Right lobe of liver (tissue), 4 donors: ENCODE data around the gene ALG14.

Experiments used
- POLR2A ChIP-seq: fragments of 450-650 bp; IDR thresholded peaks from one replicate; pipeline ENCODE4 v1.6.1; 2017; ENCODE audit warnings: antibody characterized with exemption, mild to moderate bottlenecking
- TF ChIP-seq, protein P1 (sequence below), 4 donors: fragments of 200-600 bp in 3 of 4; fragments of 450-650 bp in 1 of 4; IDR thresholded peaks; one replicate each; pipeline versions ENCODE4 v1.5.1 to v1.8.0; 2016 to 2022; ENCODE audit warnings: antibody characterized with exemption in 4 of 4, mild to moderate bottlenecking in 2 of 4
- donor health status: DM: no; HTN: no; CAD: no.
- donor health status: DM: no; HTN: no; CAD: no.
- donor health status: DM: no; HTN: yes; CAD: no.

DNA sequence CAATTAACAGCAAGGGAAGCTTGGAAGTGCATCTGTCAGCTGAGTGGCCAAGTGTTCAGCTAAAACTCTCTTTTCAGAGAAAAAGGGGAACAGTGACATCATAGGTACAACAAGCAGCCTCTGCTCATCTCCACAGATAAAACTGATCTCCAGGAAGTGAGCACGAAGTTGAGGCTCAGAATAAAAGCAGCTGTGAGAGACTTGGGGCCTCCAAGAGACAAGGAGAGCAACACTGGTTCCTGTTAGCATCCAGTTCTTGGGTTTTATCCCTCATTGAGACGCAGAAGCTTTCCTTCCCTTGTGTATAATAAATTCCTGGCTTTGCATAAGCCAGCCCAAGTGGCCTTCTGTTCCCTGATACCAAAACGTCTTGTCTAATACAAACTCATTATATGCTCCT, 125.9 kb downstream of the ALG14 start:
- TF ChIP-seq, protein P1, sequence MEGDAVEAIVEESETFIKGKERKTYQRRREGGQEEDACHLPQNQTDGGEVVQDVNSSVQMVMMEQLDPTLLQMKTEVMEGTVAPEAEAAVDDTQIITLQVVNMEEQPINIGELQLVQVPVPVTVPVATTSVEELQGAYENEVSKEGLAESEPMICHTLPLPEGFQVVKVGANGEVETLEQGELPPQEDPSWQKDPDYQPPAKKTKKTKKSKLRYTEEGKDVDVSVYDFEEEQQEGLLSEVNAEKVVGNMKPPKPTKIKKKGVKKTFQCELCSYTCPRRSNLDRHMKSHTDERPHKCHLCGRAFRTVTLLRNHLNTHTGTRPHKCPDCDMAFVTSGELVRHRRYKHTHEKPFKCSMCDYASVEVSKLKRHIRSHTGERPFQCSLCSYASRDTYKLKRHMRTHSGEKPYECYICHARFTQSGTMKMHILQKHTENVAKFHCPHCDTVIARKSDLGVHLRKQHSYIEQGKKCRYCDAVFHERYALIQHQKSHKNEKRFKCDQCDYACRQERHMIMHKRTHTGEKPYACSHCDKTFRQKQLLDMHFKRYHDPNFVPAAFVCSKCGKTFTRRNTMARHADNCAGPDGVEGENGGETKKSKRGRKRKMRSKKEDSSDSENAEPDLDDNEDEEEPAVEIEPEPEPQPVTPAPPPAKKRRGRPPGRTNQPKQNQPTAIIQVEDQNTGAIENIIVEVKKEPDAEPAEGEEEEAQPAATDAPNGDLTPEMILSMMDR (IDR thresholded peaks at IDR 0.05), result no peak
- no peak for TF ChIP-seq POLR2A
